Panc1 (cell line): ENCODE data around the gene CLEC4G. TPM values are rescaled to one million over a fixed set of nuclear protein-coding genes. Genes with fewer than 3 reads are reported as not detected.

Source experiments
- ATAC-seq: fragments of 200-7000 bp; cut with Tn5 transposase; 2 replicates; pipeline ENCODE4 v1.9.1; 2020; ENCODE audit warnings: mild to moderate bottlenecking, moderate library complexity
- BruUV-seq: library from RNA; stranded (reverse); fragments of 400-500 nt; replicated peaks from 2 replicates; lab custom pipeline; 2021; lab: Mats Ljungman, UMichigan
- CTCF ChIA-PET: fragments of 300-600 bp; sonication (Branson Sonifier 250); formaldehyde crosslinking; loops from one replicate; lab custom pipeline; 2022; ENCODE audit warnings: antibody characterized with exemption; lab: Charles Lee
- POLR2A ChIA-PET: fragments of 300-600 bp; sonication (Branson Sonifier 250); formaldehyde crosslinking; loops from one replicate; lab custom pipeline; 2022; ENCODE audit warnings: antibody characterized with exemption; lab: Charles Lee
- DNase-seq: peaks from one replicate; pipeline ENCODE4 v3.0.0-alpha.2; 2010; ENCODE audit warnings: low read depth, low spot score
- H3K27ac ChIP-seq: 2 replicates; pipeline ENCODE4 v1.5.1; 2011; ENCODE audit warnings: mild to moderate bottlenecking, low read length, inconsistent platforms
- H3K27me3 ChIP-seq: fragments of 200-500 bp; sonication (Bioruptor generic); 2 replicates; pipeline ENCODE4 v1.6.0; 2014; ENCODE audit warnings: low read length, inconsistent platforms; ENCODE audit not compliant: control insufficient read depth, insufficient read depth
- H3K36me3 ChIP-seq: fragments of 200-500 bp; sonication (Bioruptor generic); 2 replicates; pipeline ENCODE4 v1.5.1; 2014; ENCODE audit warnings: inconsistent platforms, mild to moderate bottlenecking, low read length, moderate library complexity; ENCODE audit not compliant: control insufficient read depth, insufficient read depth
- H3K4me1 ChIP-seq: 2 replicates; pipeline ENCODE4 v1.5.1; 2011; ENCODE audit warnings: inconsistent platforms, mild to moderate bottlenecking, low read length, moderate library complexity; ENCODE audit not compliant: control insufficient read depth, insufficient read depth
- H3K4me3 ChIP-seq, 2 experiments: 2 replicates each; pipeline ENCODE4 v1.5.1; 2011 to 2012; ENCODE audit warnings: low read depth in 2 of 2, low read length in 2 of 2, mild to moderate bottlenecking in 2 of 2, inconsistent platforms in 1 of 2, moderate library complexity in 1 of 2
- H3K9me3 ChIP-seq: fragments of 200-500 bp; sonication (Bioruptor generic); 2 replicates; pipeline ENCODE4 v1.5.1; 2014; ENCODE audit warnings: low read depth, mild to moderate bottlenecking, inconsistent platforms, low read length, moderate library complexity; ENCODE audit not compliant: control insufficient read depth, insufficient read depth
- CTCF ChIP-seq: fragments of 450-650 bp; IDR thresholded peaks from 2 replicates; pipeline ENCODE4 v1.5.1; 2017; ENCODE audit warnings: mild to moderate bottlenecking
- POLR2AphosphoS5 ChIP-seq: IDR thresholded peaks from 2 replicates; pipeline ENCODE4 v1.6.1; 2012; ENCODE audit warnings: mild to moderate bottlenecking, low read depth, low read length, moderate library complexity
- REST ChIP-seq, 2 experiments: IDR thresholded peaks; 2 replicates each; pipeline ENCODE4 v1.6.1; 2011 to 2012; ENCODE audit warnings: low read depth in 2 of 2, control low read depth in 1 of 2, low read length in 1 of 2, mild to moderate bottlenecking in 1 of 2, moderate library complexity in 1 of 2; ENCODE audit not compliant: insufficient read depth in 1 of 2
- SIN3A ChIP-seq: IDR thresholded peaks from 2 replicates; pipeline ENCODE4 v1.6.1; 2012; ENCODE audit warnings: low read depth, mild to moderate bottlenecking, low read length, moderate library complexity, borderline replicate concordance; ENCODE audit not compliant: insufficient read depth
- TCF7L2 ChIP-seq: IDR thresholded peaks from 2 replicates; pipeline ENCODE4 v1.6.1; 2011; ENCODE audit warnings: mild to moderate bottlenecking, low read depth, low read length, inconsistent platforms
- in situ Hi-C: cut with HindIII; loops from 2 replicates; pipeline ENCODE4 v1.10.0; 2016; ENCODE audit warnings: low sequenced_read_pairs, low pct_unique_long_range_greater_than_20kb
- intact Hi-C: fragments of 100-400 bp; cut with micrococcal nuclease; formaldehyde crosslinking; loops from one replicate; pipeline ENCODE4 v1.10.0; 2022; ENCODE audit not compliant: unreplicated experiment
- total RNA-seq: library from RNA; stranded (reverse); gene quantifications from one replicate; pipeline ENCODE4 v1.2.1, GENCODE V29; 2021; ENCODE audit not compliant: unreplicated experiment

Gene CLEC4G
- total RNA-seq, 1 experiment from 2014 or later = not detected

GRCh38 chr19:7690779-7691258 lies 41.1 kb downstream of the CLEC4G start:
- H3K9me3 ChIP-seq = no peaks in the 10 kb centered on the region
- in situ Hi-C loops = no loop called here
- intact Hi-C loops = no loop called here
- ATAC-seq (no peak), DNase-seq (no peak)
- POLR2A ChIA-PET = no interaction called here
- no peaks in the 10 kb centered on the region for H3K27me3 ChIP-seq
- H3K4me3 ChIP-seq = no peak overlapping the region
- TF ChIP-seq SIN3A (no peak), TCF7L2 (no peak), REST (IDR thresholded peaks at IDR 0.05; ENCODE audit: insufficient read depth in 1 of 2, low read depth in 2 of 2, low read length in 1 of 2) (no peak), CTCF (no peak), POLR2AphosphoS5 (no peak)
- no TSS peak for BruUV-seq
- CTCF ChIA-PET = interaction anchor here (0.6 kb wide), 1 partner anchor 39 kb away, joined by 3 read pairs; no protein-coding TSS in a partner anchor
- no peaks in the 10 kb centered on the region for H3K36me3 ChIP-seq
- no peak overlapping the region for H3K27ac ChIP-seq
- no peaks in the 10 kb centered on the region for H3K4me1 ChIP-seq

GRCh38 chr19:7689165-7689564 lies 42.7 kb downstream of the CLEC4G start:
- Histone ChIP-seq H3K4me1 (no peaks in the 10 kb centered on the region), H3K4me3 (no peak overlapping the region), H3K27me3 (no peaks in the 10 kb centered on the region), H3K36me3 (no peaks in the 10 kb centered on the region), H3K9me3 (no peaks in the 10 kb centered on the region), H3K27ac (no peak overlapping the region)
- DNase-seq (no peak), ATAC-seq (no peak)
- intact Hi-C loops = no loop called here
- POLR2A ChIA-PET = no interaction called here
- CTCF ChIA-PET = no interaction called here
- no TSS peak for BruUV-seq
- TF ChIP-seq TCF7L2 = no peak
- TF ChIP-seq REST (IDR thresholded peaks at IDR 0.05; ENCODE audit: insufficient read depth in 1 of 2, low read depth in 2 of 2, low read length in 1 of 2) = no peak
- no peak for TF ChIP-seq SIN3A
- no peak for TF ChIP-seq CTCF
- no peak for TF ChIP-seq POLR2AphosphoS5
- in situ Hi-C loops = no loop called here
